Neutrophil (primary cell): Measurements from ENCODE around the gene SARDH.

ENCODE experiments used
- H3K27ac ChIP-seq: fragments of 200-600 bp; sonication (generic); 2 replicates; pipeline ENCODE4 v1.5.1; 2016; ENCODE audit warnings: mild to moderate bottlenecking, moderate library complexity
- H3K27me3 ChIP-seq: fragments of 200-600 bp; sonication (generic); 2 replicates; pipeline ENCODE4 v1.6.0; 2016; ENCODE audit warnings: mild to moderate bottlenecking
- H3K36me3 ChIP-seq: fragments of 200-600 bp; sonication (generic); 2 replicates; pipeline ENCODE4 v1.5.1; 2017
- H3K4me1 ChIP-seq, 2 experiments: fragments of 200-600 bp in 1 of 2; sonication (generic) in 1 of 2; 1 replicate in 1 of 2; 2 replicates in 1 of 2; pipeline versions ENCODE4 v1.5.1 to v1.6.1; 2013 to 2016; ENCODE audit warnings: low read depth in 1 of 2, low read length in 1 of 2, mild to moderate bottlenecking in 1 of 2, moderate library complexity in 1 of 2; ENCODE audit not compliant: control insufficient read depth in 1 of 2, insufficient read depth in 1 of 2
- H3K4me3 ChIP-seq, 2 experiments: fragments of 200-600 bp in 1 of 2; sonication (generic) in 1 of 2; 1 replicate in 1 of 2; 2 replicates in 1 of 2; pipeline ENCODE4 v1.5.1; 2013 to 2016; ENCODE audit warnings: low read depth in 1 of 2, low read length in 1 of 2, mild to moderate bottlenecking in 1 of 2, moderate library complexity in 1 of 2
- H3K9me3 ChIP-seq: fragments of 200-600 bp; sonication (generic); 2 replicates; pipeline ENCODE4 v1.5.1; 2016
- CTCF ChIP-seq: fragments of 200-600 bp; sonication (generic); IDR thresholded peaks from 2 replicates; pipeline ENCODE4 v1.5.1; 2016; ENCODE audit warnings: antibody characterized with exemption

SARDH gene

GRCh38 chr9:133773889-133774655 lies 35.9 kb upstream of the SARDH start:
- no peak overlapping the region for H3K27ac ChIP-seq
- TF ChIP-seq CTCF = no peak
- H3K27me3 ChIP-seq = no peaks in the 10 kb centered on the region
- H3K4me1 ChIP-seq = no peaks in the 10 kb centered on the region
- no peak overlapping the region for H3K4me3 ChIP-seq
- no peaks in the 10 kb centered on the region for H3K36me3 ChIP-seq
- H3K9me3 ChIP-seq = no peaks in the 10 kb centered on the region

DNA sequence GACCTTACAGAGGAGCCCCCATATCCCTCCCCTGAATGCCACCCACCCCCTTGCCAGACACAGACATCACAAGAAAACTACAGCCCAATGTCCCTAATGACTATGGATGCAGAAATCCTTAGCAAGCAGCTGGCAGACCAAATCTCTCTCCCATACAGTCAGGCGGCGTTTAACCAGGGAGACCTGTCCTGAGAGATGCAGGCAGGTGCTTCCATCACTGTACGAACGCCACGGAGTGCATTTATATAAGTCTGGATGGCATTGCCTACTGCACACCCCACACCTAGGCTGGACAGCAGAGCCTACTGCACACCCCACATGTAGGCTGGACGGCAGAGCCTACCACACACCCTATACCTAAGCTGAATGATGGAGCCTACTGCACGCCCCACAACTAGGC lies 34.4 kb upstream of the SARDH start:
- Histone ChIP-seq H3K36me3 (no peaks in the 10 kb centered on the region), H3K4me1 (no peaks in the 10 kb centered on the region), H3K9me3 (no peaks in the 10 kb centered on the region), H3K27ac (no peak overlapping the region), H3K27me3 (no peaks in the 10 kb centered on the region), H3K4me3 (no peak overlapping the region)
- TF ChIP-seq CTCF = no peak

DNA sequence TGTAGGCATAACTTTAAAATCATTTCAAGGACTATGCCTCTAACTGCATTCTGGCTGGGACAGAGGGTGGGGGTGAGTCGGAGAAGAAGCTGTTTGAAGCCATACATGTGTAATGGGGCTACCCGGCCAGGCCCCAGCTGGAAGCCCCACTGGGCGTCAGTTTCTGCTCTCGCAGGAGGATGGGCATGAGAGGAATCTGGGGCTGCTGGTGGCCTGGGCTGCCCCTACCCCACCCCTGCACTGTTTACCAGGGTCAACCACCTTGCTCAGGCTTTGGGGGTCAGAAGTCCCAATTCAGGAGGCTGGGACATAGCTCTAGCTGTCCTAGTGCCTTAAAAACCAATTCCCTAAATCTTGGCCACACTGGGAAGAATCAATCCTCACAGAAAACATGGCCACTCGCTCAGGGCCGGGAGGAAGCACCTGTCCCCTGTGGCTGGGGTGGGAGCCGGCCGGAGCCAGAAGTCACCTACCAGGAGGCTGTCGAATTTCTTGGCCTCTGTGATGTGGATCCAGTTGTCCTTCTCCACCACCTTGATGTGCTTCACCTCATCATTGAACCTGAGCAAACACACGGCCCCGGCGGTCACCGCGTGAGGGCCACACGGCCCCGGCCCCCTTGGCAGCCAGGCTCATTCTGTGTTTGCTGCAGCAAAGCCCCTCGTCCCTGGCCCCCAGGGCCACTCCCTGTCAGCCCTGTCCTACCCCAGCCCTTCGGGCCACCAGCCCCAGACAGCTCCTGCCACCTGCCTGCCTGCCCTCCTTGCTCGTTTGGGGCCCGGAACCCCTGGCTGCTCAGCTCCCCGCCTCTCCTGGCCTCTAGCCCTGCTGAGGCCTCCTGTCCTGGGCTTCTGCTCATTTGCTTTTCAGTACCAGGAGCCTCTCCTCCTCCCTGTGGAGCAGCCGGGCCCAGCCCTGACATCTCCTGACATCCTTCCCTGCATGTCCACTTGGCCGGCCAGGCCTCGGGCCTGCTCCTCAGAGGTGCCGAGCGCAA lies 33.6 kb upstream of the SARDH start:
- no peaks in the 10 kb centered on the region for H3K9me3 ChIP-seq
- no peak overlapping the region for H3K27ac ChIP-seq
- no peak for TF ChIP-seq CTCF
- H3K27me3 ChIP-seq = no peaks in the 10 kb centered on the region
- no peaks in the 10 kb centered on the region for H3K4me1 ChIP-seq
- no peaks in the 10 kb centered on the region for H3K36me3 ChIP-seq
- H3K4me3 ChIP-seq = no peak overlapping the region

GRCh38 chr9:133770076-133770777 lies 32.1 kb upstream of the SARDH start:
- H3K27me3 ChIP-seq = no peaks in the 10 kb centered on the region
- H3K9me3 ChIP-seq = no peaks in the 10 kb centered on the region
- no peaks in the 10 kb centered on the region for H3K36me3 ChIP-seq
- H3K27ac ChIP-seq = no peak overlapping the region
- H3K4me1 ChIP-seq = no peaks in the 10 kb centered on the region
- no peak overlapping the region for H3K4me3 ChIP-seq
- no peak for TF ChIP-seq CTCF

GRCh38 chr9:133769511-133770075 lies 31.4 kb upstream of the SARDH start:
- TF ChIP-seq CTCF = no peak

More at GRCh38 chr9:133769511-133770075, 31.4 kb upstream of the SARDH start:
- Histone ChIP-seq H3K27me3 (no peaks in the 10 kb centered on the region), H3K4me1 (no peaks in the 10 kb centered on the region), H3K4me3 (no peak overlapping the region), H3K36me3 (no peaks in the 10 kb centered on the region), H3K9me3 (no peaks in the 10 kb centered on the region), H3K27ac (no peak overlapping the region)
